Measurements from ENCODE around the gene HECTD4.

Gene HECTD4

GRCh38 chr12:112424126-112424525 is 41.9 kb upstream of the HECTD4 start:
- TF ChIP-seq CTCF (conservative IDR thresholded peaks at IDR 0.05; ENCODE audit: low read depth, low read length): no peak
- H3K4me3 ChIP-seq (ENCODE audit: low read depth, low read length): no peak overlapping the region
- no peak for DNase-seq (ENCODE audit: low read depth)

- DNase-seq (ENCODE audit: low read depth): peak; percentile 51
- no peak for TF ChIP-seq CTCF (conservative IDR thresholded peaks at IDR 0.05; ENCODE audit: low read depth, low read length)
- H3K4me3 ChIP-seq (ENCODE audit: low read depth, low read length): no peak overlapping the region
Measured at GRCh38 chr12:112422531-112422930, 40.3 kb upstream of the HECTD4 start.

- DNase-seq (ENCODE audit: low read depth): no peak
- H3K4me3 ChIP-seq (ENCODE audit: low read depth, low read length): no peak overlapping the region
- TF ChIP-seq CTCF (conservative IDR thresholded peaks at IDR 0.05; ENCODE audit: low read depth, low read length): no peak
Measured at GRCh38 chr12:112421363-112421762, 39.1 kb upstream of the HECTD4 start.

GRCh38 chr12:112420740-112421139 is 38.5 kb upstream of the HECTD4 start:
- H3K4me3 ChIP-seq (ENCODE audit: low read depth, low read length): no peak overlapping the region
- no peak for DNase-seq (ENCODE audit: low read depth)
- TF ChIP-seq CTCF (conservative IDR thresholded peaks at IDR 0.05; ENCODE audit: low read depth, low read length): no peak

- H3K4me3 ChIP-seq (ENCODE audit: low read depth, low read length): peak overlapping the region; percentile 97
- no peak for TF ChIP-seq CTCF (conservative IDR thresholded peaks at IDR 0.05; ENCODE audit: low read depth, low read length)
- DNase-seq (ENCODE audit: low read depth): peak; percentile 88
Measured at GRCh38 chr12:112419297-112420133, 37.3 kb upstream of the HECTD4 start.

- peak; percentile 76 for DNase-seq (ENCODE audit: low read depth)
- no peak for TF ChIP-seq CTCF (conservative IDR thresholded peaks at IDR 0.05; ENCODE audit: low read depth, low read length)
- peak within 1 kb of the TSS; percentile 97 for H3K4me3 ChIP-seq (ENCODE audit: low read depth, low read length)
Measured at GRCh38 chr12:112418608-112419296, 36.5 kb upstream of the HECTD4 start, which contains the start of gene PTPN11. PTPN11 (plus strand) TSS chr12:112418947; CDS start chr12:112419112, 165 bp downstream.
